Measurements from ENCODE around the gene DTNBP1.

The DTNBP1 gene

GRCh38 chr6:15487262-15487661, 175.6 kb downstream of the DTNBP1 start:
- TF ChIP-seq, protein P1, sequence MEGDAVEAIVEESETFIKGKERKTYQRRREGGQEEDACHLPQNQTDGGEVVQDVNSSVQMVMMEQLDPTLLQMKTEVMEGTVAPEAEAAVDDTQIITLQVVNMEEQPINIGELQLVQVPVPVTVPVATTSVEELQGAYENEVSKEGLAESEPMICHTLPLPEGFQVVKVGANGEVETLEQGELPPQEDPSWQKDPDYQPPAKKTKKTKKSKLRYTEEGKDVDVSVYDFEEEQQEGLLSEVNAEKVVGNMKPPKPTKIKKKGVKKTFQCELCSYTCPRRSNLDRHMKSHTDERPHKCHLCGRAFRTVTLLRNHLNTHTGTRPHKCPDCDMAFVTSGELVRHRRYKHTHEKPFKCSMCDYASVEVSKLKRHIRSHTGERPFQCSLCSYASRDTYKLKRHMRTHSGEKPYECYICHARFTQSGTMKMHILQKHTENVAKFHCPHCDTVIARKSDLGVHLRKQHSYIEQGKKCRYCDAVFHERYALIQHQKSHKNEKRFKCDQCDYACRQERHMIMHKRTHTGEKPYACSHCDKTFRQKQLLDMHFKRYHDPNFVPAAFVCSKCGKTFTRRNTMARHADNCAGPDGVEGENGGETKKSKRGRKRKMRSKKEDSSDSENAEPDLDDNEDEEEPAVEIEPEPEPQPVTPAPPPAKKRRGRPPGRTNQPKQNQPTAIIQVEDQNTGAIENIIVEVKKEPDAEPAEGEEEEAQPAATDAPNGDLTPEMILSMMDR (conservative IDR thresholded peaks at IDR 0.05), result no peak
- TF ChIP-seq ZFX (IDR thresholded peaks at IDR 0.05), result no peak
- no peak overlapping the region for H3K27ac ChIP-seq

GRCh38 chr6:15485936-15486335, 176.9 kb downstream of the DTNBP1 start:
- TF ChIP-seq, protein P1 (conservative IDR thresholded peaks at IDR 0.05), result no peak
- TF ChIP-seq ZFX (IDR thresholded peaks at IDR 0.05), result no peak
- no peak overlapping the region for H3K27ac ChIP-seq

GRCh38 chr6:15484821-15485220, 178.0 kb downstream of the DTNBP1 start:
- H3K27ac ChIP-seq, result no peak overlapping the region
- TF ChIP-seq, protein P1 (conservative IDR thresholded peaks at IDR 0.05), result no peak
- TF ChIP-seq ZFX (IDR thresholded peaks at IDR 0.05), result no peak

DNA sequence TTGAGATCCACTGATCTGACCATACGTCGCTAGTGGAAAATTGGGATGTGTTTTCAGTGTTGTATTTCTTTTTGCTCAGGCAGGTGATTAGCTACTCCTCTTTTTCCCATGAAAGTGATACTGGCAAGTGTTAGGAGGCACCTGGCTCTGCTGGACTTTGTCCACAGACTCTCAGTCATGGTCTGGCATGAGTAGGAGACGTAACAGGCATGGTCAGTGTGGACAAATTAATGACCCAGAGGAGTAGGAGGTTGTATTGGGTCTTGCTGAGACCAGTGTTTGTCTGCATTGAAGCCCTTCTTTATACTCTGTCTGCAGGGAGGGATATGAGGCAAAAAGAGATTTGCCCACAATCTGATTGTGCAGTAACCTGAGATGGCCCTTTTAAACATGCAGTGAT, 178.7 kb downstream of the DTNBP1 start:
- H3K27ac ChIP-seq, result no peak overlapping the region
- TF ChIP-seq ZFX (IDR thresholded peaks at IDR 0.05), result no peak
- TF ChIP-seq, protein P1 (conservative IDR thresholded peaks at IDR 0.05), result no peak

DNA sequence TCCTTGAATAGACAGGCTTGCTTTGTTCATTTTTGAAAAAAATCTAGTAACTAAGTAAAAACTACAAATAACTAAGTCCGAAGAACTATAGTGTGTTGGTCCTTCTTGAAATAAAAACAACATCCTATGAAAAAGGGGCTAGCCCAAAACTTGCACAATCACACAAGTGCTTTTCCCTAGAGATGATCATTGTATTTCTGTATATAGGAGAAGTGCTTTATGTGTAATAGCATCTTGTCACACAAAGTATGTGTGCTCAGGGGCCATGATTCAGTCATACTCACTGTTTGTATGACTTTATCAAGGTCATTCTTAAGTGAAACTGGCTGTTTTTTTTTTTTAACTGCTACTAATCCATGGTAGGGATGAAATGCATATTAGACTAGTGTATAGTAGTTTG, 179.8 kb downstream of the DTNBP1 start:
- TF ChIP-seq, protein P1 (conservative IDR thresholded peaks at IDR 0.05), result no peak
- TF ChIP-seq ZFX (IDR thresholded peaks at IDR 0.05), result no peak
- H3K27ac ChIP-seq, result no peak overlapping the region

DNA sequence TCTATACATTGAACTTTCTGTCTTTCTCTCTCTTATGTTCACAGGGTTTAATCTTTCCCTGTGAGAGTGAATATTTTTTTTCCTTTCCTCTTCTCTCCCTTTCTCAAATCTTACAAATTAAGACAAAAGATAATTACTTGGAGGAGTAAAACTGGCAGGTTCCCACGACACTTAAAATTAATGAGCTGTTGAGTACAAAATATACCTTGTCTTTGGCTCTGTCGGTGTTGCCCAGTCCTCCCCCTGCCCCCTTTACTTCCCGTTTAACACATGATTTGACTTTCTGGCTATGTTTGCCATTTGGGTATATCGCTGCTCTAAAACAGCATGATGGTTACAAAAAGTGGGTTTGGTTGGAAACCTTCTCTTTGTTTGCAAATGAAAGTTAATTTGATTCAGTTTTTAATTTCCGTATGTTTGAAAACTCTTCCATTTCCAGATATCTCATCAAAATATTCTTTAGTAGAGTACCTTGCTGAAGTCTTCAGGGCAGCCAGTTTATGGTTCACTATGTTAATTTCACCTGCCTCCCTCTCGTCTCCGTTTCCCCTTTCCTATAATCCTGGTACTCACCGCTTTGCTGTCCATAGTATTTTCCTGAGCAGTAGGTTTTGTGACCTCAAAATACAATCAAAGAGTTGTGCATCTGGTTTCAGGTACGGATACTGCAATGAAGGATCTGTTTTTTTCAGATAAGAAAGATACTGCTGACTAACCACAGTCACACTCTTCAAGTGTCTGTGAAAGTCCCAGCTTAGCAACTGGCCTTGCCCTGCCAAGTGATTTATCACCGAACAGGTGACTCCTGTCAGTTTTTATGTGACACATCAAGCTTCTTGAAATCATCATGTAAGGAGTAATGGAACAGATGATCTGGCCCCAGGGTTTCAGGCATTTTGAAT, 181.2 kb downstream of the DTNBP1 start:
- TF ChIP-seq, protein P1 (conservative IDR thresholded peaks at IDR 0.05), result no peak
- TF ChIP-seq ZFX (IDR thresholded peaks at IDR 0.05), result no peak
- H3K27ac ChIP-seq, result no peak overlapping the region

DNA sequence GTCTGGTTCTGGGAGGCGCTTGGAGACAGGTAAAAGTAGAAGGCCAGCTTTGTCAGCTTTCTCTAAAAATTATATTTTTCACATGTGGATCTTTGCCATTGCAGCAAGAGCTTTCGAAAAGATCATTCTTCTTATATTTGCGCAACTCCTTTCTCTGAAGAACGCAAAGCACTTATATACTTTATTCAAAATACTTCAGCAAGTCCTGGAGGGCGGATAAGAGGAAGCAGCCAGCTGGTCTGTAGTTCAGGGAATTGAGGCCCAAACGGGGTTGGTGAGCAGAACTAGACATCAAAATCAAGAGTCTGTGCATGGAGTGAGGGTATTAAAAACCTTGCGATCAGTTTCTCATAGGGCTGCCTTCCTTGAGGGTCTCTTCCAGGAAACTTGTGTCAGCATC, 182.3 kb downstream of the DTNBP1 start:
- no peak overlapping the region for H3K27ac ChIP-seq
- TF ChIP-seq, protein P1 (conservative IDR thresholded peaks at IDR 0.05), result no peak
- no peak for TF ChIP-seq ZFX (IDR thresholded peaks at IDR 0.05)
